Lung (tissue), 12 donors: ENCODE data around the gene MAB21L3. TPM values are rescaled to one million over a fixed set of nuclear protein-coding genes. Genes with fewer than 3 reads are reported as not detected.
A peak's percentile ranks its signal among the peaks of the same experiment; 100 is the strongest.

Experiments used
- ATAC-seq: fragments of 200-7000 bp; cut with Tn5 transposase; one replicate; pipeline ENCODE4 v1.9.1; 2020; ENCODE audit warnings: moderate number of reproducible peaks; ENCODE audit not compliant: insufficient read depth, low FRiP score
- DNase-seq, 3 donors: peaks; one replicate each; pipeline ENCODE4 v3.0.0-alpha.2; 2013 to 2017
- H3K27ac ChIP-seq, 2 donors: one replicate each; pipeline ENCODE4 v1.5.1; 2013; ENCODE audit warnings: mild to moderate bottlenecking in 2 of 2, moderate library complexity in 2 of 2, control low read depth in 1 of 2, inconsistent platforms in 1 of 2, low read depth in 1 of 2, low read length in 1 of 2
- H3K27me3 ChIP-seq, 3 donors: one replicate each; pipeline ENCODE4 v1.5.1; 2013; ENCODE audit warnings: low read length in 2 of 3; ENCODE audit not compliant: control insufficient read depth in 3 of 3, insufficient read depth in 3 of 3
- H3K36me3 ChIP-seq, 4 donors: one replicate each; pipeline ENCODE4 v1.5.1; 2013; ENCODE audit warnings: low read length in 4 of 4, mild to moderate bottlenecking in 1 of 4, moderate library complexity in 1 of 4; ENCODE audit not compliant: control insufficient read depth in 4 of 4, insufficient read depth in 4 of 4
- H3K4me1 ChIP-seq, 5 donors: one replicate each; pipeline ENCODE4 v1.5.1; 2013; ENCODE audit warnings: low read length in 5 of 5, mild to moderate bottlenecking in 2 of 5, moderate library complexity in 1 of 5; ENCODE audit not compliant: control insufficient read depth in 5 of 5, insufficient read depth in 5 of 5
- H3K4me3 ChIP-seq: one replicate; pipeline ENCODE4 v1.5.1; 2013; ENCODE audit warnings: mild to moderate bottlenecking, control low read depth, moderate library complexity
- H3K9ac ChIP-seq, 2 donors: one replicate each; pipeline ENCODE4 v1.5.1; 2013; ENCODE audit warnings: low read length in 2 of 2, control low read depth in 1 of 2; ENCODE audit not compliant: insufficient read depth in 1 of 2
- H3K9me3 ChIP-seq, 4 donors: one replicate each; pipeline ENCODE4 v1.5.1; 2013; ENCODE audit warnings: low read length in 3 of 4, mild to moderate bottlenecking in 1 of 4, moderate library complexity in 1 of 4; ENCODE audit not compliant: control insufficient read depth in 4 of 4, insufficient read depth in 3 of 4
- CTCF ChIP-seq: IDR thresholded peaks from 2 replicates; pipeline ENCODE4 v1.5.1; 2012; ENCODE audit warnings: mild to moderate bottlenecking; ENCODE audit errors: control extremely low read depth, extremely low read depth
- WGBS, 2 donors: extraction: QIAGEN DNeasy Blood & Tissue Kit; methylation state at CpG; one replicate each; pipeline ENCODE4 v1.1.7; 2013; 5-methylcytosine and 5-hydroxymethylcytosine counted together
- polyA plus RNA-seq, 2 donors: library from polyadenylated mRNA; stranded (reverse); fragments of 200-250 nt; gene quantifications; one replicate each; pipeline ENCODE4 v1.2.1, GENCODE V29; 2013
- total RNA-seq, 2 donors: library from RNA; depleted of rRNA in 1 of 2; stranded (reverse); fragments of >200 nt in 1 of 2; gene quantifications; one replicate each; pipeline ENCODE4 v1.2.1, GENCODE V29; 2014 to 2021
- donor health status: control.
- donor health status: control.
- donor health status: Bipolar disorder and iron deficiency.
- donor health status: healthy.
- donor health status: DM: yes; HTN: yes; CAD: no.

Gene MAB21L3
- total and polyA plus RNA-seq, 4 donors: 0.08 to 4.2 (median 0.44) TPM

DNA sequence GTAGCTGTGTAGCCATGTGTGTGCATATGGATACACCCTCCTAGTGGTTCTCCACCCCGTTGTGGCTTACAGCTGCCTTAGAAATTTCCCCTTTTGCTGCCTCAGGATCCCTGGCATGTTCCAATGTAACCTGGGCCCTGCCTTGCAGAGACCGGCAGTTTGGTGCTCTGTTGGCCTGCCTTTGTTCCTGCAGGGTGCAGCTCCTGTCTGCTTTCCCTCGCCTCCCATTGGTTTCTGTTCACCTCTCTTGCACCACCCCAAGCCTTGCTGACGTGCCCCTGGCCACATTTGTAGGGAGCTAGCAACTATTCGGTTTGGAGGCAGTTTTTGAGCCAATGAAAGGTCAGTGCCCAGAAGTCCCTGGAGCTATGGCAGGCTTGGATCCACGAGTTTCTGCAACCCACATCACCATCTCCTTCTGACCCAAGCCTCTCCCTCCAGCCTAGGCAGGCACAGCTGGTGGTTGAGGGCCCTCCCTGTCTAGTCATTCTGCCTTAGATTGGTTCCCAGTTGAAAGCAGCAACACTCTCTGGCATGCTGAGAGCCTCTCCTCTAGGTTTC, 54.9 kb downstream of the MAB21L3 start:
- TF ChIP-seq CTCF: no peak
- ATAC-seq (no peak), DNase-seq (no peak)
- Histone ChIP-seq H3K36me3 (no peaks in the 10 kb centered on the region), H3K9me3 (no peaks in the 10 kb centered on the region), H3K27ac (no peak overlapping the region), H3K4me1 (peaks cover 0 to 19% (median 0%) of the 10 kb centered on the region in 5 donors), H3K27me3 (no peaks in the 10 kb centered on the region), H3K4me3 (no peak overlapping the region), H3K9ac (no peak overlapping the region)
- WGBS, 2 donors: 65 to 79% methylated on average over 6 of the region's 6 CpGs

- no peak for DNase-seq
- no peak overlapping the region for H3K9ac ChIP-seq
- ATAC-seq: no peak
- 87 to 88% methylated on average over 4 of the region's 4 CpGs for WGBS, 2 donors
- H3K27me3 ChIP-seq: no peaks in the 10 kb centered on the region
- TF ChIP-seq CTCF: no peak
- H3K4me1 ChIP-seq: peaks cover 0 to 19% (median 0%) of the 10 kb centered on the region in 5 donors
- no peak overlapping the region for H3K4me3 ChIP-seq
- H3K9me3 ChIP-seq: no peaks in the 10 kb centered on the region
- H3K36me3 ChIP-seq: no peaks in the 10 kb centered on the region
- H3K27ac ChIP-seq: no peak overlapping the region
Measured at GRCh38 chr1:116166655-116167054, 55.5 kb downstream of the MAB21L3 start.

GRCh38 chr1:116167625-116168276, 56.6 kb downstream of the MAB21L3 start:
- no peaks in the 10 kb centered on the region for H3K27me3 ChIP-seq
- H3K4me1 ChIP-seq: peaks cover 0 to 19% (median 0%) of the 10 kb centered on the region in 5 donors
- no peaks in the 10 kb centered on the region for H3K9me3 ChIP-seq
- no peak for TF ChIP-seq CTCF
- peak overlapping the region in 1 of 2 donors; percentile 35 for H3K9ac ChIP-seq
- H3K27ac ChIP-seq: peak overlapping the region in 1 of 2 donors; percentile 34
- DNase-seq: peak; percentile 30 to 52 (median 45)
- peak; percentile 53 for ATAC-seq
- H3K36me3 ChIP-seq: no peaks in the 10 kb centered on the region
- WGBS, 2 donors: 23 to 28% methylated on average over 35 of the region's 35 CpGs
- peak overlapping the region; percentile 35 for H3K4me3 ChIP-seq
